HG02678 (cell line): ENCODE results near the gene YWHAB.

Experiments used
- ATAC-seq: cut with Tn5 transposase; IDR thresholded peaks from one replicate; pipeline ENCODE4 v1.9.1; 2021; ENCODE audit warnings: mild to moderate bottlenecking, moderate library complexity; ENCODE audit not compliant: unreplicated experiment

YWHAB gene

DNA sequence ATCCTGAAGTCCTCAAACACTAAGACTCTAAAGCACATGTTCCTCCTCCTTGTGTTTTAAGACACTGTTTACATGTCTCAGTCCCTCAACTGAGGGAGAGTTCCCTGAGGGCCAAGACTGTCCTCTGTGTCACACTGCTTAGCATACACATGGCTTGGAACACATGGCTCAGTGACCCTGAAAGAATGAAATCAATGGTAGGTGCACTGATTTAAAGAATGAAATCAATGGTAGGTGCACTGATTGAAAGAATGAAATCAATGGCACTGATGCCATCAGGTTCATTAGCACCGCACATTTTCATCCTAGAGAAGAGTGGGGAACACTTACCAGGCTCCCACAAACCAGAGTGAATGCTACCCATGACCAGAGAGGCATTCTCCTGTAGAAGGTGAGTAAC, 64.9 kb downstream of the YWHAB start:
- ATAC-seq: no peak

DNA sequence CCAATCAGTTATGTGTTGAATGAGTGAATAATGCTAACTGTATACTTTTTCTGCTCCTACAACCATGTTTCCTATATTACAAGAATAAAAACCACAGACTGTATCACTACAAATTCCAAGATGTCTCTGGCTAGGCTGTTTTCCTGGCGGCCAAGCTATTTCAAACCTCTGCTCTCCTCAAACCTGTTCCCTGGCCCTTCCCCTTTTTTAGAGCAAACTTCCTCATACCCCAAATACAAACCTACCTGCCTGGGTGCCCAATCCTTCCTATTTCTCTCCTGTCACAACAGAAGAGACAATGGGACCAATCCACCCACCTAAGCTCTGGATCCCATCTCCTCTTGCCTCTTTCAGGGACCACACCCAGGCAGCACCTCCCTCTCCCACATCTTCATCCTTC, 67.2 kb downstream of the YWHAB start:
- ATAC-seq: no peak

DNA sequence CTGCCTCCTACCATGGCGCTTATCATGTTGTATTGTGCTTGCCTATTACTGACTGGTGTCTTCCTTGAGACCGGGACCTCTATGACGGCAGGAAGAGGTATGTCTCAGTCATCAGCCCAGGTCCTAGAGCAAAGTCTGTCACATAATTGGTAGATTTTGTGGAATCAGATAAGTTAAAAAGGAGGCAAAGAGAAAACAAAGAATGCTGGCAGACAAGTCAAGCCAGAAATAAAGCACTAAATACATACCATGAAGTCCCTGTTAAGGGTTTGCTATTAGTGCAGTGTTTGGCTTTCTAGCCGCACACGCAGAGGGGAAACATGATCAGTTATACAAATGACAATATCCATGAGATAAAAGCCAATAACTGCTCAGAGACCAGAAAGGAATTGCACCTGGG, 68.7 kb downstream of the YWHAB start:
- ATAC-seq: no peak

DNA sequence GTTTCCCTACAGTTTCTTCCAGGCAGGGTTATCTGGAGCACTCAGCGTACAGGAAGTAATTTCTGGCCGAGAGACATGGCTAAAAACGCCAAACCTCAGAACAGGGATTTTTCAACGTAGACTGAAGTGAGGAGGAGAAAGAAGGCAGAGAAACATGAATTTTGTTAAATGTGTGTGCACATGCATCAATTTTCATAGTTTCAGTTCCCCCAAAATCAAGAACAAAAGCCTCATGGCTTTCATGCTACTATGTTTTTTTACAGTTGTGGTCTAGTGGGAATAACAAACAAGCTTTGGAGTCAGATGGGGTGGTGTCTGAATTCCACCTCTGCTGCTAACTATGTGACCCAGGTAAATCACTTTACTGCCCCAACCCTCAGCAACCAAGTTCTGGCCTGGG, 69.8 kb downstream of the YWHAB start:
- ATAC-seq: no peak

DNA sequence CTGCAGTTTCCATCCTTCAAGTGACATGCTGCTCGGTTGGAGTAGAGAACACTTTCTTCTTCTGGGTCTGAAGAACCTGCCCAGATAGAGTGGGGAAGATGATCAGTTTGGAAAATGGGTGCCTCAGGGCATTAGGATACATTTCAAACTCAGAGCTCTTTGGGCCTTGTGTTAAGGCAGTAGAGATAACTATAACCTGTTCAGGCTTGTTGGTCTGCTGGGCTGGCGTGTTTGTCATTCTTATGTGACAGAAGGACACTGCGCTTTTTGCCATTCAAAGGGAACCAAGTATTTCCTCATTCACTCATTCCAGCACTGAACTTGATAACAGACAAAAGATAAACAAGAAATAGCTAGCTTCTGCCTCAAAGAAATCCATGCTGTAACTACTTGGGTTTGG, 70.9 kb downstream of the YWHAB start:
- ATAC-seq: no peak
